Stomach (tissue), 9 donors: ENCODE measurements around the gene SPTAN1. TPM values are rescaled to one million over a fixed set of nuclear protein-coding genes. Genes with fewer than 3 reads are reported as not detected.
"Not testable (repeated sequence)": the region's sequence is repeated elsewhere in the genome, so short reads cannot be mapped to it uniquely, and the experiment has no call there.

Source experiments
- DNase-seq, 2 donors: peaks; one replicate each; pipeline versions ENCODE4 v3.0.0 to v3.0.0-alpha.2; 2013 to 2019
- H3K27ac ChIP-seq, 5 donors: fragments of 200-600 bp in 4 of 5; sonication (generic) in 4 of 5; one replicate each; pipeline ENCODE4 v1.5.1; 2013 to 2019; ENCODE audit warnings: mild to moderate bottlenecking in 1 of 5, moderate library complexity in 1 of 5
- H3K27me3 ChIP-seq, 3 donors: fragments of 200-600 bp; sonication (generic); one replicate each; pipeline ENCODE4 v1.5.1; 2017 to 2019; ENCODE audit warnings: mixed run types in 1 of 3
- H3K36me3 ChIP-seq, 4 donors: fragments of 200-600 bp; sonication (generic); 1 replicate in 3 of 4; 2 replicates in 1 of 4; pipeline ENCODE4 v1.5.1; 2016 to 2019
- H3K4me1 ChIP-seq, 4 donors: fragments of 200-600 bp; sonication (generic); one replicate each; pipeline ENCODE4 v1.5.1; 2016 to 2019
- H3K4me3 ChIP-seq, 4 donors: fragments of 200-600 bp; sonication (generic) in 3 of 4; one replicate each; pipeline ENCODE4 v1.5.1; 2016 to 2019; ENCODE audit warnings: mild to moderate bottlenecking in 1 of 4
- H3K9me3 ChIP-seq, 4 donors: fragments of 200-600 bp; sonication (generic); one replicate each; pipeline ENCODE4 v1.5.1; 2016 to 2019
- EP300 ChIP-seq: sonication (generic); formaldehyde crosslinking; IDR thresholded peaks from one replicate; pipeline ENCODE4 v1.6.1; 2017; ENCODE audit warnings: antibody characterized with exemption
- POLR2A ChIP-seq, 4 donors: fragments of 450-650 bp; IDR thresholded peaks; one replicate each; pipeline ENCODE4 v1.6.1; 2016; ENCODE audit warnings: antibody characterized with exemption in 4 of 4, control low read depth in 2 of 4, mild to moderate bottlenecking in 1 of 4, moderate library complexity in 1 of 4
- POLR2AphosphoS5 ChIP-seq, 3 donors: sonication (generic); formaldehyde crosslinking; IDR thresholded peaks; one replicate each; pipeline ENCODE4 v1.6.1; 2016; ENCODE audit warnings: antibody characterized with exemption in 3 of 3
- WGBS, 5 donors: extraction: QIAGEN DNeasy Blood & Tissue Kit in 3 of 5; methylation state at CpG; one replicate each; pipeline versions ENCODE4 v1.1.5 to v1.1.7; 2013 to 2018; 5-methylcytosine and 5-hydroxymethylcytosine counted together
- intact Hi-C: fragments of 100-400 bp; cut with DNase I; formaldehyde crosslinking; loops from one replicate; pipeline ENCODE4 v1.15.1; 2023; ENCODE audit warnings: low total_unique reads
- polyA plus RNA-seq, 3 donors: library from polyadenylated mRNA; stranded (reverse); fragments of 200-250 nt; gene quantifications; one replicate each; pipeline ENCODE4 v1.2.3, GENCODE V29; 2013
- total RNA-seq, 5 donors: library from RNA; depleted of rRNA; stranded (reverse); fragments of >200 nt; gene quantifications; one replicate each; pipeline versions ENCODE4 v1.1.0 to v1.2.3, GENCODE V29; 2014 to 2016
- TF ChIP-seq, protein P1 (sequence below), 7 experiments: fragments of 450-650 bp in 4 of 7; fragments of 200-600 bp in 3 of 7; sonication (generic) in 3 of 7; IDR thresholded peaks; one replicate each; pipeline ENCODE4 v1.5.1; 2016 to 2019; ENCODE audit warnings: antibody characterized with exemption in 7 of 7, control low read depth in 2 of 7, mild to moderate bottlenecking in 1 of 7
- donor health status: healthy with polysubstance abuse.
- donor health status: Bipolar disorder and iron deficiency.
- donor health status: healthy.

SPTAN1 gene
- total and polyA plus RNA-seq, 8 donors = 41.4 to 726 (median 305) TPM

DNA sequence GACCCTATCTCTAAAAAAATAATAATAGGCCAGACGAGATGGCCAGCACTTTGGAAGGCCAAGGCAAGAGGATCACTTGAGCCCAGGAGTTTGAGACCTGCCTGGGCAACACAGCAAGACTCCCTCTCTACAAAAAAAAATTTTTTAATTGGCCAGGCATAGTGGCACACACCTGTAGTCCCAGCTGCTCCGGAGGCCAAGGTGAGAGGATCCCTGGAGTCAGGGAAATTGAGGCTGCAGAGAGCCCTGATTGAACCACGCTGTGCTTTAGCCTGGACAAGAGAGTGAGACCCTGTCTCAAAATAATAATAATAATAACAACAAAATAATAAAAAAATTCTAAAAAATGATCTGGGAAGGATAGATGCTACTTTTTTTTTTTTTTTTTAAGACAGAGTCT lies 105.4 kb downstream of the SPTAN1 start:
- intact Hi-C loops = no loop called here
- Histone ChIP-seq H3K27me3 (no peaks in the 10 kb centered on the region), H3K9me3 (no peaks in the 10 kb centered on the region), H3K36me3 (no peaks in the 10 kb centered on the region), H3K4me1 (peaks cover 7 to 13% (median 8%) of the 10 kb centered on the region in 4 donors), H3K27ac (no peak overlapping the region), H3K4me3 (no peak overlapping the region)
- TF ChIP-seq POLR2A (IDR thresholded peaks at IDR 0.05) (no peak), POLR2AphosphoS5 (IDR thresholded peaks at IDR 0.05) (no peak), EP300 (no peak)
- TF ChIP-seq, protein P1, sequence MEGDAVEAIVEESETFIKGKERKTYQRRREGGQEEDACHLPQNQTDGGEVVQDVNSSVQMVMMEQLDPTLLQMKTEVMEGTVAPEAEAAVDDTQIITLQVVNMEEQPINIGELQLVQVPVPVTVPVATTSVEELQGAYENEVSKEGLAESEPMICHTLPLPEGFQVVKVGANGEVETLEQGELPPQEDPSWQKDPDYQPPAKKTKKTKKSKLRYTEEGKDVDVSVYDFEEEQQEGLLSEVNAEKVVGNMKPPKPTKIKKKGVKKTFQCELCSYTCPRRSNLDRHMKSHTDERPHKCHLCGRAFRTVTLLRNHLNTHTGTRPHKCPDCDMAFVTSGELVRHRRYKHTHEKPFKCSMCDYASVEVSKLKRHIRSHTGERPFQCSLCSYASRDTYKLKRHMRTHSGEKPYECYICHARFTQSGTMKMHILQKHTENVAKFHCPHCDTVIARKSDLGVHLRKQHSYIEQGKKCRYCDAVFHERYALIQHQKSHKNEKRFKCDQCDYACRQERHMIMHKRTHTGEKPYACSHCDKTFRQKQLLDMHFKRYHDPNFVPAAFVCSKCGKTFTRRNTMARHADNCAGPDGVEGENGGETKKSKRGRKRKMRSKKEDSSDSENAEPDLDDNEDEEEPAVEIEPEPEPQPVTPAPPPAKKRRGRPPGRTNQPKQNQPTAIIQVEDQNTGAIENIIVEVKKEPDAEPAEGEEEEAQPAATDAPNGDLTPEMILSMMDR (IDR thresholded peaks at IDR 0.05) = no peak
- DNase-seq = no peak
- WGBS, 5 donors = 94 to 98% (median 96%) methylated on average over 3 of the region's 3 CpGs

DNA sequence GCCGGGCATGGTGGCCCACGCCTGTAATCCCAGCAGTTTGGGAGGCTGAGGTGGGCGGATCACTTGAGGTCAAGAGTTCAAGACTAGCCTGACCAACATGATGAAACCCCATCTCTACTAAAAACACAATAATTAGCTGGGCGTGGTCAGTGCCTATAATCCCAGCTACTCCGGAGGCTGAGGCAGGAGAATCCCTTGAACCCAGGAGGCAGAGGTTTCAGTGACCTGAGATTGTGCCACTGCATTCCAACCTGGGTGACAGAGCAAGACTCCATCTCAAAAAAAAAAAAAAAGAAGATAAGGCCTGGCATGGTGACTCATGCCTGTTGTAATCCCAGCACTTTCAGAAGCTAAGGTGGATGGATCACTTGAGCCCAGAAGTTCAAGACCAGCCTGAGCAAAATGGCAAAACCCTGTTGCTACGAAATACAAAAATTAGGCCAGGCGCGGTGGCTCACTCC lies 114.1 kb downstream of the SPTAN1 start:
- intact Hi-C loops = not testable (repeated sequence)

DNA sequence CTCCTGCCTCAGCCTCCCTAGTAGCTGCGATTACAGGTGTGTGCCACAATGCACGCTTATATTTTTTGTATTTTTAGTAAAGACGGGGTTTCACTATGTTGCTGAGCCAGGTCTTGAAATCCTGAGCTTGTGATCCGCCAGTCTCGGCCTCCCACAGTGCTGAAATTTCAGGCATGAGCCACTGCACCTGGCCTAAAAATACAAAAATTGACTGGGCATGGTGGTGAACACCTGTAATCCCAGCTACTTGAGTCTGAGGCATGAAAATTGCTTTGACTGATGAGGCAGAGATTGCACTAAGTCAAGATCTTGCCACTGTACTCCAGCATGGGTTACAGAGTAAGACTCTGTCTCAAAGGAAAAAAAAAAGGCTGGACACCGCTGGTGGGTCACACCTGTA lies 117.4 kb downstream of the SPTAN1 start:
- intact Hi-C loops = no loop called here
- Histone ChIP-seq H3K36me3 (no peaks in the 10 kb centered on the region), H3K4me1 (no peaks in the 10 kb centered on the region), H3K27me3 (no peaks in the 10 kb centered on the region), H3K27ac (no peak overlapping the region), H3K4me3 (no peak overlapping the region), H3K9me3 (no peaks in the 10 kb centered on the region)
- no peak for DNase-seq
- 92 to 98% (median 95%) methylated on average over 6 of the region's 6 CpGs for WGBS, 5 donors
- TF ChIP-seq EP300 (no peak), POLR2A (IDR thresholded peaks at IDR 0.05) (no peak), POLR2AphosphoS5 (IDR thresholded peaks at IDR 0.05) (no peak)
- TF ChIP-seq, protein P1 (IDR thresholded peaks at IDR 0.05) = no peak

More for the DNA sequence above, 114.1 kb downstream of the SPTAN1 start:
- H3K36me3 ChIP-seq, H3K9me3 ChIP-seq, H3K27ac ChIP-seq, H3K27me3 ChIP-seq, H3K4me1 ChIP-seq, DNase-seq, H3K4me3 ChIP-seq: not testable (repeated sequence)
- WGBS, 5 donors = 90 to 93% (median 92%) methylated on average over 8 of the region's 8 CpGs

DNA sequence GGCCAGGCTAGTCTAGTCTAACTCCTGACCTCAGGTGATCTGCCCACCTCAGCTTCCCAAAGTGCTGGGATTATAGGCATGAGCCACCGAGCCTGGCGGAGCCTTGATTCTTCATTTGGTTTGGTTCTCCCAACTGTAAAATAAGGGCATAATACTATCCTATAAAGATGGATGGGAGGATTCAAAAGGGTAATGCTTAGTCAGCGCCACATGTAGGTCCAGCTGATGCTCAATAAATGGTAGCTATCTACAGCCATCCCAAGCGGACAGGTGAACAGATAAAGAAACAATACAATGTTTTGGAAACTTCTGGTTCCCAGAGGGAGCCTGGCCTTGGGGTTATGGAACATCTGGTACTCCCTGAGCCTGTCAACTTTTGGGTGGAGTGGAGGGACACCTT lies 123.0 kb downstream of the SPTAN1 start:
- Histone ChIP-seq H3K27me3 (no peaks in the 10 kb centered on the region), H3K36me3 (peaks cover 0 to 9% (median 3%) of the 10 kb centered on the region in 4 donors), H3K4me1 (no peaks in the 10 kb centered on the region), H3K27ac (no peak overlapping the region), H3K4me3 (no peak overlapping the region), H3K9me3 (no peaks in the 10 kb centered on the region)
- DNase-seq = no peak
- intact Hi-C loops = no loop called here
- TF ChIP-seq, protein P1 (IDR thresholded peaks at IDR 0.05) = no peak
- TF ChIP-seq POLR2A (IDR thresholded peaks at IDR 0.05) (no peak), EP300 (no peak), POLR2AphosphoS5 (IDR thresholded peaks at IDR 0.05) (no peak)
- 93 to 97% (median 95%) methylated on average over 4 of the region's 4 CpGs for WGBS, 5 donors

DNA sequence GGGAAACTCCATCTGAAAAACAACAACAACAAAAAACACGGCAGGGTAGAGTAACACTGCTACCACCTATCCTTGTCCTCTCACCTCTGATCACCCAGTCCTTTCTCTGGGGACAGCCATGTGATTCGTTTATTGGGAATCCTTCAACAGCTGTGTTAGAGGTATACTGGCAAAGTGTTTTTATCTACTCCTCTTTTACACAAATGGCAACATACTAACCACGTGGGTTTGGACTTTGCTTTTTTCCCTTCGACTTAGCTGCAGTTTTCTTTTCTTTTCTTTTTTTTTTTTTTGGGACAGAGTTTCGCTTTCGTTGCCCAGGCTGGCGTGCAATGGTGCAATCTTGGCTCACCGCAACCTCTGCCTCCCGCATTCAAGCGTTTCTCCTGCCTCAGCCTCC lies 125.4 kb downstream of the SPTAN1 start:
- TF ChIP-seq EP300 = no peak
- TF ChIP-seq POLR2A (IDR thresholded peaks at IDR 0.05) = no peak
- TF ChIP-seq POLR2AphosphoS5 (IDR thresholded peaks at IDR 0.05) = no peak
- TF ChIP-seq, protein P1 (IDR thresholded peaks at IDR 0.05) = no peak
- 76 to 85% (median 81%) methylated on average over 10 of the region's 10 CpGs for WGBS, 5 donors
- Histone ChIP-seq H3K9me3 (no peaks in the 10 kb centered on the region), H3K27me3 (no peaks in the 10 kb centered on the region), H3K36me3 (peaks cover 0 to 9% (median 3%) of the 10 kb centered on the region in 4 donors), H3K27ac (no peak overlapping the region), H3K4me1 (peaks cover 0 to 8% (median 4%) of the 10 kb centered on the region in 4 donors), H3K4me3 (no peak overlapping the region)
- intact Hi-C loops = no loop called here
- DNase-seq = no peak
